NCI-H2171 treated with DMSO at 0.1 percent for 48 hours (cell line): Measurements from ENCODE around the gene ANAPC13.
A peak's percentile ranks its signal among the peaks of the same experiment; 100 is the strongest.

Source experiments
- DNase-seq: peaks from one replicate; lab custom pipeline; 2025; lab: John Stamatoyannopoulos, UW

Gene ANAPC13, protein sequence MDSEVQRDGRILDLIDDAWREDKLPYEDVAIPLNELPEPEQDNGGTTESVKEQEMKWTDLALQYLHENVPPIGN

GRCh38 chr3:134485718-134486576 lies at the start of gene ANAPC13, which contains the start of gene CEP63:
Gene ANAPC13 (minus strand): TSS chr3:134485985. CDS start chr3:134482904, 3,081 bp downstream.
Gene CEP63 (plus strand): TSS chr3:134486057. CDS start chr3:134495321, 9,264 bp downstream.
- DNase-seq: peak; percentile 98

GRCh38 chr3:134535186-134535970 lies 49.6 kb upstream of the ANAPC13 start:
- DNase-seq: no peak

GRCh38 chr3:134533493-134533892 lies 47.7 kb upstream of the ANAPC13 start:
- no peak for DNase-seq

DNA sequence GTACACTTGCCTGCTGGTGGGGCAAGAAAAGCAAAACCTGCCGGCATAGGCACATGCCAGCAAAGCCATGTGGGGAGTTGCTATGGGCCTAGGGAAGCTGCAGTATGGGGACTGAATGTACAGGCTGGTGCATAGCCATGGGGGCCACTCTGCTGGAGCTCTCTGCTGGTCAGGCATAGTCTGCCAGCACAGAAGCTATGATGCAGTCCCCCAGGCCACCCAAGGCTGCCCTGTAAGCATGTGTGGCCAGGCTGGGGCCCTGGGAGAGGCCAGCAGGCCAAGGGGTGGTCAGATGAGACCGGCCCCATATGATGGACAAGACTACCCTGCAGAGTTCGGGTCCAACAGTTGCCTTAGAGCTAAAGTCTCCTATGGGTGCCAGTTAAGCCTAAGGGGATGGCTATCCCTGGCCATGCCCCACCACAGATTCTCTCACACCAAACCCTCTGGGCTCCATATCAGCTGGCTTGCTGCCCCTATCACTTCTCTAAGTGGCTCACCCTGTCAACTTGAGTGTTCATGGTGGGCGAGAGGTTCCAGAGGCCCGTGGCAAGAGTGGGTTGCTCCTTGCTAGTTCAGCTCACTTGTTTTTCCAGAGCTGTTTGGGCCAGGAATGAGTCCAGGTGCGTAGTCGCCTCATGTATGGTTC lies 41.9 kb upstream of the ANAPC13 start:
- DNase-seq: no peak

DNA sequence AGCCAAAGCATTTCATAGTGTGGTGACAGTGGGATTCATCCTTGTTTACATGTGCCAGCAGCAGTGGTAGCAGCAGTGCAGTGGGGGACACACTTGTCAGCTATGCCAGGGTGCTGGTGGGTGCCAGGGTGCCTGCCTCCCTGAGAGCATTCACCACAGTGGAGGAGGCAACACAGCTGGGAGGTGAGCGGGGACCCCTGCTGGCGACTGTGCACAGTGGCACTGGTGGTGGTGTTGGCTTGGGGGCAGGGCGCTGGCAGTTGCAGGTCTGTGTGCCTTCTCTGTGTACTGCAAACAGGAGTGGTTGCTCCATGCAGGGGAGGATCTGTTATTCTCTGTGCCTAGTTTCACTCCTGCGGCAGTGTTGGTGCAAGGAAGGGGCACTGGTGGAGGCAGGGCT lies 41.3 kb upstream of the ANAPC13 start:
- no peak for DNase-seq

- no peak for DNase-seq
Measured at GRCh38 chr3:134526319-134526718, 40.5 kb upstream of the ANAPC13 start.

DNA sequence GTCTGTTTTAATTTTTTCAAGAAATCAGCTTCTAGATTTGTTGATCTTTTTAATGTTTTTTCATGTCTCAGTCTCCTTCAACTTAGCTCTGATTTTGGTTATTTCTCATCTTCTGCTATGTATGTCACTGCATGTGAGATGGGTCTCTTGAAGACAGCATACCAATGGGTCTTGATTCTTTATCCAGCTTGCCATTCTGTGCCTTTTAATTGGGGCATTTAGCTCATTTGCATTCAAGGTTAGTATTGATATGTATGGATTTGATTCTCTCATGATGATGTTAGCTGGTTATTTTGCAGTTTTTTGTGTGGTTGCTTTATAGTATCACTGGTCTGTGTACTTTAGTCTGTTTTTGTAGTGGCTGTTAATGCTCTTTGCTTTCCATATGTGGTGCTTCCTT lies 39.5 kb upstream of the ANAPC13 start:
- DNase-seq: no peak

- DNase-seq: no peak
Measured at GRCh38 chr3:134522541-134522940, 36.8 kb upstream of the ANAPC13 start.

GRCh38 chr3:134517791-134518190 lies 32.0 kb upstream of the ANAPC13 start:
- DNase-seq: no peak

DNA sequence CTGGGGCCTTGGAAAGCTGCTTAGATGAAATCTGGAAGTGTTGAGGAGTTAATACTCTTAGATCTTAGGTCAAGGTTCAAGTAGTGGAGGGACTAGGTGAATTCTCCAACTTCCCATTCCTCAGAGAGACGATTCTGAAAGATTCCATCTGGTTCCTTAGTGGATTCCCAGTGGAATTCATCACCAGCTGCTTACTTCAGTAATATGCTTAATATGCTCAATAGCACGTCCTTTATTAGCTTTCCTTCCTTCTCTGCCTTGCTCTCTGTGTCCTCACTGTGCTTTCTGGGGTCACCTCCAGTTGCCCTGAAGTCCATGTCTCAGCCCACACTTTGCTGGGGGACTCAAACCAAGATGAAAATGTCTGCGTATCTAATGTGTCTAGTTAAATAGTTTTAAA lies 31.1 kb upstream of the ANAPC13 start:
- peak; percentile 78 for DNase-seq

GRCh38 chr3:134511500-134511899 lies 25.7 kb upstream of the ANAPC13 start:
- no peak for DNase-seq

DNA sequence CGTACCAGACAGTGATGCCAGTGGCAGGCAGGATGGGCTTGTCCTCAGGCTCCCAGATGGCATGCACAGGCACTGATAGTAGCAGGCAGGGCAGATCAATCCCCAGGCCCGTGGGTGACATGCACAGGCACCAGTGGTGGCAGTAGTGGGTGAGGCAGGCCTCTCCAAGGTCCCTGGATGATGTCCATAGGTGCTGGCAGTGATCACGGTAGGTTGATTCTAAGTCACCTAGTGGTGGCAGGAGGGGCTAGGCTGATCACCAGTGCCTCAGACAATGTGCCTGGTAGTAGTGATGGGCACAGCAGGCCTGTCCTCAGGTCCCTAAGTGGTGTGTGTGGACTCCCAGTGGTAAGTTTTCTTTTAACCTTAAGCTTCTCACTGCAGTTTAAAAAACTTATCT lies 19.7 kb upstream of the ANAPC13 start:
- no peak for DNase-seq

- no peak for DNase-seq
Measured at GRCh38 chr3:134504132-134504531, 18.3 kb upstream of the ANAPC13 start.

DNA sequence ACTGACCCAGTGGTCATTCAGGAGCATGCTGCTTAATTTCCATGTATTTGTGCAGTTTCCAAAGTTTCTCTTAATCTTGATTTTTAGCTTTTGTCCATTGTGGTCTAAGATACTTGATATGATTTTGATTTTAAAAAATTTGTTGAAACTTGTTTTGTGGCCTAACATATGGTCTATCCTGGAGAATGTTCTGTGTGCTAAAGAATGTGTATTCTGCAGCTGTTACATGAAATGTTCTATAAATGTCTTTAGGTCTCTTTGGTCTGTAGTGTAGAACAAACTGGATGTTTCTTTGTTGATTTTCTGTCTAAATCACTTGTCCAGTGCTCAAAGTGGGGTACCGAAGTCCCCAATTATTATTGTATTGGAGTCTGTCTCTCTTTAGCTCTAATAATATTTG lies 17.5 kb upstream of the ANAPC13 start:
- no peak for DNase-seq

- no peak for DNase-seq
Measured at GRCh38 chr3:134496471-134497071, 10.8 kb upstream of the ANAPC13 start.

DNA sequence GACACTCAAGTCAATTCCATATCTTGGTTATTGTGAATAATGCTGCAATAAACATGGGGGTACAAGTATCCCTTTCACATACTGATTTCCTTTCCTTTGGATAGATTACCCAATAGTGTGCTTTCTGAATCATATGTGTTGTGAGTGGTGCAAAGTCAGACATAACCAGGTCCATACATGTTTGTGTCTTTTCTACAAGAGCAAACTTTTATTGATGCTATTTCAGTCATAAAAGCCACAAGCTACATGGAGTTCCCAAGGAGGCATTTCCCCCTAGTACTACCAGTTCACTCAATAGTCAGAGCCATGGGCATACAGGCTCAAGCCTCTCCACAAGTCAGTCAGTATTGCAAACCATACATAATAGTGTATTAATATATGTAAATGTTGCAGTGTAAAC lies 10.2 kb upstream of the ANAPC13 start:
- no peak for DNase-seq

DNA sequence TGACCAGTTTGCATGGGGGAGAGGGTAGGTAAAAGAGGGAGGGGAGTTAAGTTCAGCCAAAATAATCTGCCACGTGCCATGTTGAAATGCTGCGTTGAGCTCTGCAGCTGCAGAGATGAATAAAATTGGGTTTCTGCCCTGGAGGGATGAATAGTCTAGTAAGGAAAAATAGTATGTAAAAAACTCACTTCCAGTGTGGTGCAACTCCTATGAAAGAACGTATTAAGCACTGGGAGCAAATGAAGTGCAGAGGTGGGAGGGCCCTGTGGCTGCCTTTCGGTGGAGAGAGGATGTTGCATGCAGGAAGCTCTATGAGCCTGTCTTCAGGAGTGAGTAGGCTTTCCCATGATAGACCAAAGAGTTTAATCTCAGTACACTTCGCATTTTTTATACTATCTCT lies 8.7 kb upstream of the ANAPC13 start:
- no peak for DNase-seq

GRCh38 chr3:134487406-134487805 lies 1.6 kb upstream of the ANAPC13 start:
- DNase-seq: peak; percentile 55

DNA sequence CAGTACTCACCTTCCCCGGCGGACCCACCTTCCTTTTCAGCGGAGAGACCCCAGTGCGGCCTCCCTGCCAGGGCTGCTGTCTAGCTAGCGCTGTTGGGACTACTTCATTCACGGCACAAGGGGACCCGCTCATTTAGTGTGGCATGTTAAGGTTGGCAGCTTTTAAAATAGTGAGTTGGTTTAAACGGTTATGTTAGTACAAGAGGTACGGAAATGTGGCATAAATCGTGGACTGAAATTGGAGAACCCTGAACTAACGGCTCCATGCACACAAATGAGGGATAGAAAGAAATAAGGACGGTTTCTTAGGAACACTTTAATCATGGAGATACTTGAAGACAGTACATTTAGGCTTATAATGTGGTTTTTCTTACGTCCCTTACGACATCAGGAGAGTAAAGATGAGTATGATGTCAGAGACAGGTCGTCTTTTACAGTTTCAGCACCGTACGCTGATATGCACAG lies 824 bp upstream of the ANAPC13 start:
- DNase-seq: peak; percentile 62

DNA sequence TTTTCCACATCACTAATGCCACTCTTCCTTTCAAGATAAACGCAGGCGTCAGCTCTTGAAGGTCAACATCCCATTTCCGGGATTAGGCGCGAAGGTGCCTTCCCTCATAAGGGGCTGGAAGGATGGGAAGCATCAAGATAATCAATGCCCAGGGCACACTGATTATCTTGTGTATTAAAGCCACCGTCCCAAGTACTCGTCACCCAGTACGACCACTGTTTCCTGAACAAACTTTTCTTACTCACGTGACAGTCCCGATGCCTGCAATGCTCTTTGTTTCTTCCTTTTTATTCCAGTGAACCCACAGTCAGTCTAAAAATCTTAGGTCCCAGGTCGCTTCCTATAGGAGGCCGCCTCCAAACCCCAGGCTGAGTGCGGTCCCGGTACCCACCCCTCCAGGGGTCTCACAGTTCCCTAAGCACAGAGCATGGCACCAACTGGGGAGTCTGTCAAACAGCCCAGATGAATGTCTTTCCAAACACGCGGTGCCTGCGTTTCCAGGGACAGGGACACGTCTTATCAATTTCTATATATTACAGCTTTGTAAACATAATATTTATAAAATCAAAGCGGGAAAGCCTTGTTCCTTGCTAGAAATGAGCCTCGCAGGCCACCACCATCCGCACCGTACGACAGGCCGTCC lies 589 bp downstream of the ANAPC13 start:
- no peak for DNase-seq

- DNase-seq: no peak
Measured at GRCh38 chr3:134483195-134483900, 2.4 kb downstream of the ANAPC13 start.
